Lung microvascular endothelial cell (primary cell): ENCODE results near the gene ZFHX3. TPM values are rescaled to one million over a fixed set of nuclear protein-coding genes. Genes with fewer than 3 reads are reported as not detected.
A peak's percentile ranks its signal among the peaks of the same experiment; 100 is the strongest.

Experiments used
- DNase-seq, 2 donors: peaks; one replicate each; pipeline versions ENCODE4 v3.0.0 to v3.0.0-alpha.2; 2010; ENCODE audit warnings: low read depth in 2 of 2
- total RNA-seq: library from RNA; depleted of rRNA; stranded (reverse); fragments of >200 nt; gene quantifications from 2 replicates; pipeline ENCODE4 v1.2.1, GENCODE V29; 2014

The ZFHX3 gene
- total RNA-seq, 1 donor from 2014 or later: 7.9 TPM

DNA sequence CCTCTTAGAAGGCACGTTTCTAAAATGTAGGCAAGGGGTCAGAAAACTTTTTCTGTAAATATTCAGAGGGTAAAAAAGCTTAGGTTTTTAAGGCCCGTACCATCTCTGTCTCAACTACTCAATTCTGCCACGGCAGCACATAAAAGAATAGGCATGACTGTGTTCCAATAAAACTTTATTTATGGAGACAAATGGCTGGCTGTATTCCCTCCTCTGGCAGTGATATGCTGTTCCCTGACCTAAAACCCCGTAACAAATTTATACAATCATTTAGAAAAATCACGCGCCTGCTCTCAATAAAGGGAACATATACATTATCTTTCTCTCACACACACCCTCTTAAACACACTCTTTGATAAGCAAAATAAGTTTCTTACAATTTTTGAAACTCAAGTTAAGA lies 138.7 kb downstream of the ZFHX3 start:
- DNase-seq: no peak

DNA sequence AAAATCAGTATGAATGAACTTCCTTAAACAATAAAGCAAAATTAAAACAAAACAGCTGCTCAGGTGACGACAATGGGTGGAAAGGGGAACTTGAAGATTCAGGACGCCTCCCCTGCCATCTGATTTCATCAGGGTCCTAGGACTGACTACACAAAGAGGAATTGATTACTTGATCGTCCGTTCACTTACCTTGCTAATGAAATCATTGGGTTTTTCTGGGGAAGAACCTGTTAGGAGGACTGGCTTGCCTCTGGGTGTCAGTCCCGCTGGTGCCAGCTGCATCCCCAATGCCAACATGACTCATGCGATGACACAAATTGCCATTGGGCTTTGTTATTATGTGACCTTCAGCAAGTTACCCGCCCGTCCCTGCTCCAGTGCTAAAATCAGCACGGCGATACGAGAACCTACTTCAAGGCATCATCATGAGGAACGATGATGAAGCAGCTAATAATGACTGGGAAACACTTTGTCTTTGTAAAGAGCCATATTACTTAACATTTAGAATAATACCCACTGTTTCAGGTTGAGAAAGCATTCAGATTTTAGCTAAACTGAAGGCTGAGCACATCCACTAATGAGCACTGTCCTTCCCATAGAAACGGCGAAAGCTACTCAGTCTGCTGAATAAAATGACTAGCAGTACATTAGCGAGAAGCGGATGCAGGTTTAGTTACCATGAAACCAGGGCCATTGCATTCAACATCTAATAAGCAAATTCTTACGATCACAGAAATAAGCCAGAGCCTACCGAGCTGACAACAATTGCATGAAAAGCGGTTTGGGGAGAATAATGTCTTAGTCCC lies 139.4 kb downstream of the ZFHX3 start:
- no peak for DNase-seq

DNA sequence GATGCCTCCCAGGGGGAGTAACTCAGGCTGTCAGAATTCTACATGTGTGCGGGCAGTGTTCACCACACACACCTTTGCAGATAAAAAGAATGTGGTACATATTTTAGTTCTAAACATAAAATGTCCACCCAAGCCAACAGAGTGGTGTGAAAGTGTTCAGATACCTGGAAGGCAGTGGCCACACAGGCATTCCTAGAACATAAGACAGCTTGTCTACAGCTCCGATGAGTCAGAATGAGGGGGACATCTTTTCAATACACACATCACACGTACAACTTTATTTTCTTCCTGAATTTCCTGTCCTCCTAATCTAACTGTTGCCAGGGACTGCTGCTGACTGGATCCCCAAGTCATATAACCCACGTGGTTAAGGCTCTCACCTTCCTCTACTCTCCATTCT lies 142.3 kb downstream of the ZFHX3 start:
- peak in 1 of 2 donors; percentile 31 for DNase-seq

DNA sequence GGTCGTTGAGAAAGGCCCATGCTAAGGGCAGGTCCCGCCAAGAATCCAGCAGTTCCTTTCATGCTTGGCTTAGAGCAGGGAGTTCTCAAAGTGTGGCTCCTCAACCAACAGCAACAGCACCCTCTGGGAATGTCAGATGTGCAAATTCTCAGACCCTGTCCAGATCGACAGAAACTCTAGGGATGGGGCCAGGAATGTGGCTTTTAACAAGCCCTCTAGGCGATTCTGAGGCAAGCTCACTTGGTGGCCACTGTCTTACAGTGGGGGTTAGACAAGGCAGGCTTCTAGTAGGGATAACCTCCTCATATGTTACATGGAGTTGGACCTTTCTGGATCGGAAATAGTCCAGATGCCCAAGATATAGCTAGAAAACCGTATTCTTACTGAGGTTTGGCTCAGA lies 144.8 kb downstream of the ZFHX3 start:
- DNase-seq: no peak

DNA sequence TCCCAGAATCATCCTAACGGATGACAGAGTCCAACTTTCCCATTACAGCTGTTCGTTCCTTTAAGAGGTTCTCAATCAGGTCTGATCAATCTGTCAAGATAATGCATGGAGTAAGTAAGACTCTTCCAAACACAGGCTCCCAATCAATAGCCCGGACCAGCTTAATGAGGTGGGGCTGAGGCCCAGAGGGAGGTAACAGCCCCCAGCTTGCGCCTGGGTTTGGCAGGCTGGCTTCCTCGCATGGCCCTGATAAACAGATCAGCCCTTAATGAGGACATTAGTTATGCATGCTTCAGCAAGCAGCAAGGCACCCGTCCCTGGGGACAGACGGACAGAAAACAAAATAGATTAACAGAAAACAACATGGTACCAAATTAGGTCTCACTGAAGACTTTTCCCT lies 145.7 kb downstream of the ZFHX3 start:
- no peak for DNase-seq

DNA sequence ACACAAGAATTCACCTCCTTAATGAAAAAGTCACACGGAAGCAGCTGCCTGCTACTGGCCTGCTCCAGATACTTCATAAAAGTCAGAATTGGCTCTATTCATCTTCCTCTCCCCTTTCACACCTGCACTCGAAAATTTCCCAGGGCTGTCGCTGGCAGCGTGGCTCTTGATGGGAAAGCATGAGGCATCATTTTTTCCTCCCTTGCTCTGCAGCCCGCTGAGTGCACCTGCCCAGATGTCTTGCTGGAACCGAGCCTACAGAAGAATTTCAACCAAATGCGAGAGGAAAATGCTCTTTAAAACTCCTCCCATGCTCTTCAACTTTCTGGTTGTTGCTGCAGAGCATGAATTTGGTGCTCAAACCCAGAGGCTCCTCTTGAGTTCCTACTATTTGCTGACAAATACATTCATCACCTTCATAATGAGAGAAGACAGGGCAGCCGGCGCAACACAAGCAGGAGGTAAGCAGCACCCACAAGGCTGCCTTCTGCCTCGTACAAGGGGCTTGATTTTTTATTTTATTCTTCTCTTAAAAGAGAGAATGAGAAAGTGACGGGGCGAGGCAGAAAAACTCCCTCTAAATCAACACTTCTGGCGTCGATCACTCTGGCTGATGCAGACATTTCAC lies 146.8 kb downstream of the ZFHX3 start:
- no peak for DNase-seq

DNA sequence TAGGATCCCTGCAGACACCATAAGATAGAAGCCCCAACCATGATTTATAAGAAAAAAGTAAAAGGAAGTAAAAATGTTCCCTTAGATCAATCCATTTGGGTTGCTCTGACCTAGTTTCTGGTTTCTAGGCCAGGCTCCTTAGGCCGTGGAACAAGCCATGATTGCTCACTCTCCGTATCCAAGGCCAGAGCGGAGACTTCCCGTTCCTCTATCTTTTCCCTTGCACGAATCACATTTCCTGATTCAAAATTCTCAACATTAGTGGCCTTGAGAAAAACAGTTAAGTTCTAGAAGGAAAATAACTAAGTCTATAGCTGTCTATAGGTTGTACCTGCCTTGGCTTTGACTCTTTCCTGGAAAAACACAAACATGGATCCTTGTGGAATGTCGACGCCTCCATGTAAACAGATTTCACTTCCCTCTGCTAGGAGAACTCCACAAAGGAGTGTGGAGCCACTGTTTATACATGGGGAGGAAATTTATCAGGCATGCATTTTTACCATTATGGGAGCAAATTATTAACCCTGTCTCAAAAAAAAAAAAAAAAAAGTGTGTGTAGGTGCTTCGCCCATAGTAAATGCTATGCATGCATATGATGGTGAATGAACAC lies 149.6 kb downstream of the ZFHX3 start:
- DNase-seq: peak in 1 of 2 donors; percentile 40

DNA sequence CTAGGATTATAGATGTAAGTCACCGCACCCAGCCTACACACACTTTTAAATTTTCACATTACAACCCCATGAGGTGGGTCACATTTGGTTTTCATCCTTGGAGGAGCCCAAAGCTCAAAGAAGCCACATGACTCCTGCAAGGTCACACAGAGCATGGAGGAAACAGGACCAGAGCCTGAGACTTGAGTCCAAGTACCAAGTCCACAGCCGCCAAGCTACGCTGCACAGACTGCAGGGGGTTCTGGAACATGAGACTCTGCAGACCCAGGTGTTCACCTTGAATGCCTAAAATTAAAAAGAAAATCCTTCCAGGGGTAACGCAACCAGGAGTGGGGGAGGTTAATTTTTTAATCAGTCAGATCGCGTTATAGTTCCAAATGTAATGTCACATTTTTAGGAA lies 150.2 kb downstream of the ZFHX3 start:
- no peak for DNase-seq

DNA sequence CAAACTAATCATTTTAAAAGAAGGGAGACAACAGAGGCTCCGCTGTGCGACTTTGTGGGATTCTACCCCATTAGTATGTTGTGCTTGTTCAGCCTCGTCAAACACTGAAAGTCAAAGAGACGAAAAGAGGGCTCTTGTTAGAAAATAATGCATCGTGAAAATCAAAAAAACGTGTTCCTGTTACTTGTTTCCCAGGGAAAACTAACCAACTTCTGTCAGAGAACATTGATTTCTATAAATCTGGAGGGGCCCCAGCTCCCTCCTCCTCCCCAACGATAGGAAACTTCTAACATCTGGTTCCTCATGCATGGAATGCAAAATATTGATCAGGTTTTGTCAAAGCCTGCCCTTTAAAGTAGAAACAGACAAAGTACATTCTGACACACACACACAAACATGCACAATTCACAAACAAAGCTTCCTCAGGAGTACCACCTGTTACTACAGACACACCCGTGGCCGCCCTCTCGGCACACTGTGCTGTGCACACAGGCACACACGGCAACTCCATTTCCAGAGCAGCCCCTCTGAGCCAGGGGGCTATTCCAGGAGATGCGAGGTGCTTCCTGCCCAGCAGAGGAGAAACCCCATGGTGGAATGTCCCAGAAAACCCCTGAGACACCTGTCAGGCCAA lies 151.3 kb downstream of the ZFHX3 start:
- DNase-seq: no peak

DNA sequence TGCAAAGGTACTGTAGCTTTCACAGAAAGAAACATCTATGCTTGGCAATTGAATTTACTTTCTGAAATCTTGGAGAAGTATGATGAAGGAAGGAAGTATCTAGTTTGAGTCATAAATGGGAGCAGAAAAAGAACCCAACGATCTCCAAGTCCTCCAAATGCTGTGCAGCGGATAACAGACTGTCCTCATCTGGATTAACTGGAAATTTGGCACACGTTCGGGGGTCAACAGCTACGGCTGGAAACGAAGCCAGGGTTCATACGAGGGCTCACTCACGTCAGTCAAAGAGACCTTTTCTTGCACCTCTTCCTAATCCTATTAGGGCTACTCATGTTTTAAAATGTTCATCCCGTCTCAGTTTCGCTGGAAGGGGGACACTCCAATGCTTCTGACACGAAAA lies 152.0 kb downstream of the ZFHX3 start:
- DNase-seq: no peak

DNA sequence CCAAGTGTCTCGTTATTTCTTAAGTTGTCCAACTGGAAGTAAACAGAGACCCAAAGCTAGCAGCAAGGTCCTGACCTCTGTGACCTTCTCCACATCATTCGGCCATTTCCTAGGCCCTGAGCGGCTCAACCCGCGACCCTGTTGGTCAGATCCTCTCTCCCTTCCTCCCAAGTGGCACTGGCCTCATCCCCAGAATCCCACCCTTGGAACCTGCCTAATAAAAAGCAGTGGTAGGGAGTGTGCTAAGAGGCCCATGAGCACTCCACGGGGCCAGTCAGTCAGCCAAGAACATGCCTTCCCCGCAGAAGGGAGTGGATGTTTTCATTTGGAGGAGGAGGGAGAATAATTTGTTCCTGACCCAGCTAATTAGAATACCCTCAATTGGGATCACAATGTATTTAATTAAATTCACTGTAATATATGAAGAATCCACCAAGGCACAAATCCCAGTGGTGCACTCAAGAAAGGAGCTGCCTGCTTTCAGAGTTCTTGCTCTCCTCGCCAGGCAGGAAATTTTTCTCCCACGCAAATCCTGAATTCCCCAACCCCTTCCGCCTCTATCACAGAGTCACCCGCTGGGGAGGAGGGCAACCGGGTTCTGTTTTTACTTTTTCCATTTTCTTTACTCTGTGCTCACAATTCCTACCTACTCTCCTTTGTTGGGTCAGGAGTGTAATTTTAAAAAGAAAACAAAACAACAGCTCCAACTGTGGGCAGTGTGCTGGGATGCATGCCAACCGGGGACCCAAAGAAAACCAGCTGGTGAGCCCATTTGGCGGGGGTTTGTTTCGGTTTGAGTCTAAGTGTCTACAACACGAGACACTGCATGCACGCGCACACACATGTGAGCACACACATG lies 153.4 kb downstream of the ZFHX3 start:
- DNase-seq: peak in 1 of 2 donors; percentile 44

DNA sequence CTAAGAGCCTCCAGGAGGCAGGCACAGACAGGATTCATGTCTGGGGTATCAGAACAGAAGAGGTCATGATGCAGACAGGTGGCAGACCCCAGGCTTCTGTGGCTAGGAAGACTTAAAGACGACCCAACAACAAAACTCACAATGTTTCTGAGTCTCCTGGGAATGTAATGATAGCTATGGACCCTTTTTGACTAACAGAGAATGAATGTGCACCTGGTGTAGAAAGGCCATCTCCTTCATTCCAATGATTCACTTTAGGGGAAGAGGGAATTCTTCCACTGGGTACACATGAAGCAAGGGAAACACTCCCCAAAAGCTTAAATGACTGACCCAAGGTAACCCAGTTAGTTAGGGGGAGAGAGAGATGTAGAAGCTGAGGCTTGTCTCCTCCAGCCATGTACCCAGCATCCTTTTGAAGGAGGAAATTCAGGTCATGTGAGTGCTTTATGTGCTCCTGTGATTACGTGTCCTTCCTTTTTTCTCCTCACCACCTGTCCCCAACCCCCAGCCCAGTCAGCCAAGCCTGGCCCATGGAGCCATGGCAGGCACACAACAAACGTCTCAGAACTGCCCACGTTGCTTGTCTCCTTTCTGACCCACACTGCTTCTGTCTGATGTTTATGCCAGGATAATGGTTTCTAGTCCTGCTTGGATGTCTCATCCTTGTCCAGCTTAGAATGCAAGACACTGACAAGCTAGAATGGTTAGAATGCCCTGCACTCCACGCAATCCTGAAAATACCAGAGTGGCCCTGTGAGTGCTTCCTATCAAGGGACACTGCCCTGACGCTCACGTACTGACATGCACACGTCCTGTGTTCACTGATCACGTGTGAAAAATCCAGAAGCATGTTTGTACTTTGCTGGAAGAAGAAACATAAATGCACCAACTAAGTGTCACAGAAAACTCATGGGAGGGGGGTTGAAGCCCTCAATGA lies 156.4 kb downstream of the ZFHX3 start:
- DNase-seq: no peak

DNA sequence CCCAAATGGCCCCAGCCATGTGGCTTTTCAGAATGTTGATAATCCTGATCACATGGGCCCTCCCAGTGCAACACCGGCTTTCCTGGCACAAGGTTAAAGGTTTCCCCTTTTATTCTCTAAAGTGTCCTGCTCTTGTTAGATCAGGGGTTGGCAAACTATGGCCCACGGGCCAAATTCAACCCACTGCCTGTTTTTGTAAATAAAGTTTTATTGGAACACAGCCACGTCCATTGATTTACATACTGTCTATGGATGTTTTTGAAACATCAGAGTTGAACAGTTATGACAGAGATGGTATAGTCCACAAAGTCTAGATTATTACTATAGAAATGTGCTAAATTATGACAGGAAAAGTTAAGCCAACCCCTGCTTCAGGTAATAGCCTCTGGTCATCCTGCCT lies 157.3 kb downstream of the ZFHX3 start:
- no peak for DNase-seq

DNA sequence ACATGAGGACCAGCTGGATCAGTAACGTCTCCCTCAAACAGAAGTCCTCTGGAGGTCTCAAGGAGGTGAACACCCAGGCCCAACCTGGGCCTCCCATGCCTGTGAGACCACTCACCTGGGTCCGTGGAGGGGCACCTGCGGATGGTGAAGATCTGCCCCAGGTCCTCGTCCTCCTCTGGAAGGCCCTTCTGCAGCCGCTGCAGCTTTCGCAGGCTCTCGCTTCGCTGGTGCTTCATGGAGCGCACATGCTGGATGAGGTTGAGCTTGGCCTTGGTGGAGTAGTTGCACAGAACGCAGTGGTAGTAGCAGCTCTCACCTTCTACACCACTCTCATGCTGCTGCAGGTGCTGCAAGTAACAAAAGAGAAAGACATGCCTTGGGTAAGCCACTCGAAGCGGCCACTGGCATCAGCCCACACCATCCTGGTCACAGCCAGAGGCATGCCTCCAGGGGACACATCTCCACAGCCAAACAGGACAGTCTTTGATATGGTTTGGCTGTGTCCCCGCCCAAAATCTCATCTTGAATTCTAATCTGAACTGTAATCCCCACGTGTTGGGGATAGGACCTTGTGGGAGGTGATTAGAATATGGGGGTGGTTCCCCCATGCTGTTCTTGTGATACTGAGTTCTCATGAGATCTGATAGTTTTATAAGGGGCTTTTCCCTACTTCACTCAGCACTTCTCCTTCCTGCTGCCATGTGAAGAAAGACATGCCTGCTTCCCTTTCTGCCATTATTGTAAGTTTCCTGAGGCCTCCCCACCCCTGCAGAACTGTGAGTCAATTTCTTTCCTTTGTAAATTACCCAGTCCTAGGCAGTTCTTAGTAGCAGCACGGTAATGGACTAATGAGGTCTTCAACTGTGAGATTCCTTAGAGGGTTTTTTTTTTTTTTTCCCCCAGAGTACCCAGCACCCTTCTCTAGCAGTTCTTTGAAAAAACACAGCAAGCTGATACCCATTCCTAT lies 158.0 kb downstream of the ZFHX3 start:
- DNase-seq: no peak

DNA sequence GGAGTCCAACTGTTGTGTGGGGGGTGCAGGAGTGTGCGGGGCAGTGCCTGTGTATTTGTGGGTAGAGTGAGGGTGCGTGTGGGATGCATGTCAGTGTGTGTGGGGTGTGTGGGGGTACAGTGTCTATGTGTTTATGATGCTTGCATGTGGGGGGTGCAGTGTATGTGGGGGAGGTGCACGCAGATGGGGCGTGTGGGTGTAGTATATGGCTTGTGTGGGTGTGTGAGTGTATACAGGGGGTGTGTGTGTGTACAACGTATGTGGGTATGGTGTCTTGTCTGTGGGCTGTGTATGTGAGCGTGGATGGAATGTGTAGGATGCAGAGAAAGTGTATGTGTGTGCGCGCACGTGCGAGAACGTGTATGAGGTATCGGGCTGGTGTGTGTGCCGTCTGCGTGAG lies 160.4 kb downstream of the ZFHX3 start:
- DNase-seq: no peak

DNA sequence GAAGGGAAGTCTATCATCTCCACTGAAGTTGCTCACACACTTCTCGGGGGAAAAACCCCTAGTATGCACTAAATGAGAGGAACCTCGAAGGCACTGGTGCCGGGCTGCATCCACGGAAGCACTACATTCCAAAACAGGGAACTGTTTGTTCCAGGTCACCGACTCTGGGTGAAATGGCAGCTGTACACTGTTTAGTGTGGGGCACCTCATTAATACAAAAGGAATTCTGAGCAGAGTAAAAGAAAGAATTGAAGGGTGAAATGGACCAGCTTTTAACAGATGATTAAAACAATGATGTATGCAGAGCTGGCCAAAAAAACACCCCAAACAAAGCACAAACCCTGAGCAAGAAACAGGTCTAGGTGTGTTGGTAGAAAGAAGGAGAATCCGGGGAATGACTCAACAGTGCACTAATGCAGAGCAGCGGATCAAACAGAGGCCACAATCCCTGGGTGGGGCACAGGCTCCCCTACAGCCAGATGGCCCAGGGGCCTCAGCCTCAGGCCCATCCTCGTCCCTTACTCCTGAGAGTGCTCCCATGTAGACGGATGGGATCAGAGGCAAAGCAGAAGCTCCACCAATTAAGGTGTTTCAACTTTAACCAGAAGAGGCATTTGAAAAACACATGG lies 161.5 kb downstream of the ZFHX3 start:
- DNase-seq: no peak

DNA sequence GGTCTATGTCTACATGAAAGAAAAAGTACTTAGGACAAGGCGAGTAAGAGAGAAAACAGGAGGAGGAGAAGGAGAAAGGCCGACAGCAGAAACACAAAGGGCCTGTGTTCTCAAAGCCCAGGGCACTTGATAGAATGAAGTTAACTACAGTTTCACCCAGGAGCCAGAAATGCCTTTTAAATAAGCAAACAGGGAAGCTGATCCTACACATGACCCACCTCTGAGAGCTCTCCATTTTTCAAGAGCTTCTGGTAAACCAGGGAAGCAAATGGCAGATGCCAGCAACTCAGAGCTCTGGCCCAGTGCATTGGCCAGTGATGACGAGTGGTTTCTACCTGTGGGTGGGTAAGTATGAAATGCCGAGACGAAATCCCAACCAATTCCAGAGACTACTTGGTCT lies 163.4 kb downstream of the ZFHX3 start:
- DNase-seq: no peak

DNA sequence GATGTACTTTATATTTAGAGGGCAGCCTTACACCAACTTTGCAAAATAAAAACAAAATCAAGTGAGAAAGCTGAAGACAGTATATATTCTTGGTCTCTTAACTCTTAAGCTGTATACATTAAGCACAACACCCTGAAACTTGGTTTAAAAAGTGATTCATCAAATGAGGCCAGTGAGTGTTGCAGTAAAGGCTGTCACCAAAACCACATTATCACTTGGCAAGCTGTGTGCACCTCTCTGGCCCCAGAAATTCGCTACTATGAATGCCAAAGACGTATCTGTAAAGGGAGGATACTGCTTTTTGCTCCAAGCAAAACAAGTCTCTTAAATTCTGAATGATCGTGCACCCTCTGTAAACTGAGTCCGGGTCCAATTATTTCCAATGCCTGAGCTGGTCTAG lies 163.9 kb downstream of the ZFHX3 start:
- no peak for DNase-seq

DNA sequence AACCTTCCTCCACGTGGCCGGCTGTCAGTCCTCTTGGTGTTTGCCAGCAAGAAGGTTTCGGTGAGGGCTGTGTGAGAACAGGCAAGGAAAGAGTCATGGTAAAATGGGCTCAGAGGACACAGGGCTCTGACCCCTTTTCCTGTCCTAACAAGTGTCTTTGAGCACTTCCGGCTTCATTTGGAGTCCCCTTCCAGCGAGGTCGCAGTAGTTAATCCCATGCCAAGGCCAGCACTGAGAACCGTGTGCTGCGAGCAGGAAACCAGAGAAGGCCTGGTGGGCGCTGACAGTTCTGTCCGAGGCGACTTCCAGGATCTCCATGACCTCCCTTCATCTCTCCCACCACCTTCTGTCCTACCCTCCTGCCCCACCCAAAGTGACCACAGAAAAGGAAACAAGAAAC lies 168.1 kb downstream of the ZFHX3 start:
- peak in 1 of 2 donors; percentile 7 for DNase-seq
